Astrocyte (in vitro differentiated cells and primary cell): Measurements from ENCODE around the gene PDCD2. TPM values are rescaled to one million over a fixed set of nuclear protein-coding genes. Genes with fewer than 3 reads are reported as not detected.

ENCODE experiments used
- DNase-seq: peaks from one replicate; pipeline ENCODE4 v3.0.0-alpha.2; 2010; ENCODE audit warnings: low read depth
- FAIRE-seq: peaks from 2 replicates; lab custom pipeline; 2011; peaks lifted over from hg19 to GRCh38; lab: Jason Lieb, UNC
- H2AFZ ChIP-seq: 2 replicates; pipeline ENCODE4 v1.6.0; 2012; ENCODE audit warnings: low read depth, low read length, inconsistent platforms
- H3K27ac ChIP-seq: 2 replicates; pipeline ENCODE4 v1.5.1; 2011; ENCODE audit warnings: low read depth, low read length, inconsistent platforms
- H3K27me3 ChIP-seq: 2 replicates; pipeline ENCODE4 v1.6.0; 2011; ENCODE audit warnings: low read length, inconsistent platforms; ENCODE audit not compliant: insufficient read depth
- H3K36me3 ChIP-seq: 2 replicates; pipeline ENCODE4 v1.5.1; 2011; ENCODE audit warnings: low read length, inconsistent platforms; ENCODE audit not compliant: insufficient read depth
- H3K4me1 ChIP-seq: 2 replicates; pipeline ENCODE4 v1.5.1; 2011; ENCODE audit warnings: low read length, inconsistent platforms; ENCODE audit not compliant: insufficient read depth
- H3K4me2 ChIP-seq: 2 replicates; pipeline ENCODE4 v1.6.0; 2012; ENCODE audit warnings: low read length, inconsistent platforms
- H3K4me3 ChIP-seq: 2 replicates; pipeline ENCODE4 v1.5.1; 2011; ENCODE audit warnings: low read depth, mild to moderate bottlenecking, low read length, inconsistent platforms; ENCODE audit not compliant: insufficient read depth
- H3K79me2 ChIP-seq: 2 replicates; pipeline ENCODE4 v1.6.0; 2012; ENCODE audit warnings: mild to moderate bottlenecking, low read length, inconsistent platforms; ENCODE audit not compliant: insufficient read depth
- H3K9ac ChIP-seq: 2 replicates; pipeline ENCODE4 v1.6.0; 2012; ENCODE audit warnings: mild to moderate bottlenecking, low read length, inconsistent platforms
- H3K9me3 ChIP-seq: 2 replicates; pipeline ENCODE4 v1.5.1; 2012; ENCODE audit warnings: low read depth, mild to moderate bottlenecking, low read length, inconsistent platforms; ENCODE audit not compliant: insufficient read depth
- H4K20me1 ChIP-seq: 2 replicates; pipeline ENCODE4 v1.6.0; 2012; ENCODE audit warnings: low read length, inconsistent platforms; ENCODE audit not compliant: insufficient read depth
- H3K27ac Mint-ChIP-seq: one replicate; pipeline ENCODE4 v1.8.0; 2021; ENCODE audit warnings: mild to moderate bottlenecking, mixed read lengths; ENCODE audit not compliant: unreplicated experiment
- H3K27me3 Mint-ChIP-seq: one replicate; pipeline ENCODE4 v1.8.0; 2021; ENCODE audit warnings: low read depth, mixed read lengths; ENCODE audit not compliant: unreplicated experiment
- H3K36me3 Mint-ChIP-seq: one replicate; pipeline ENCODE4 v1.8.0; 2021; ENCODE audit warnings: low read depth, mixed read lengths; ENCODE audit not compliant: unreplicated experiment
- H3K4me1 Mint-ChIP-seq: one replicate; pipeline ENCODE4 v1.8.0; 2021; ENCODE audit warnings: low read depth, mixed read lengths; ENCODE audit not compliant: unreplicated experiment
- H3K4me3 Mint-ChIP-seq: one replicate; pipeline ENCODE4 v1.8.0; 2021; ENCODE audit warnings: mild to moderate bottlenecking, moderate library complexity, mixed read lengths; ENCODE audit not compliant: unreplicated experiment
- H3K9me3 Mint-ChIP-seq: one replicate; pipeline ENCODE4 v1.8.0; 2021; ENCODE audit warnings: mild to moderate bottlenecking, mixed read lengths; ENCODE audit not compliant: unreplicated experiment
- EZH2 ChIP-seq: IDR thresholded peaks from 2 replicates; pipeline ENCODE4 v1.6.1; 2012; ENCODE audit warnings: mild to moderate bottlenecking, low read length, inconsistent platforms; ENCODE audit not compliant: insufficient read depth
- total RNA-seq: library from RNA; stranded (reverse); gene quantifications from 2 replicates; pipeline ENCODE4 v1.2.1, GENCODE V29; 2021
- TF ChIP-seq, protein P1 (sequence below): IDR thresholded peaks from 2 replicates; pipeline ENCODE4 v1.5.1; 2011; ENCODE audit warnings: low read depth, mild to moderate bottlenecking, inconsistent platforms, low read length, moderate library complexity; ENCODE audit not compliant: insufficient read depth

PDCD2 gene
- total RNA-seq, 1 donor from 2014 or later = 68.4 TPM

DNA sequence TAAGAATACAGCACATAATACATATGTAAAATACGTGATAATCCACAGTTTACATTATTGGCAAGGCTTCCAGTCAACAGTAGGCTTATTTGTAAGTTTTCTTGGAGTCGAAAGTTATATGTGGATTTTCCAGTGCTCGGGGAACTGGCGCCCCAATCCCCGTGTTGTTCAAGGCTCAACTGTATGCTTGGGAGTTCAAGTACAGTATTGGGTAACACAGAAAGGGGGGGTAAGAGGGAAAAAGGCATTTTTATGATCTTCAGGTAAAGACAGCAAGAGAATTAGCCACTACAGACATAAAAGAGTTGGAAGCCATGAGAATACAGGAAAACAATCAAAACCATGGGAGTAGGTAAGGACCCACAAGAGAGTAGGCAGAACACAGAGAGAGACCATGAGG, 47.8 kb downstream of the PDCD2 start:
- no peak for FAIRE-seq

DNA sequence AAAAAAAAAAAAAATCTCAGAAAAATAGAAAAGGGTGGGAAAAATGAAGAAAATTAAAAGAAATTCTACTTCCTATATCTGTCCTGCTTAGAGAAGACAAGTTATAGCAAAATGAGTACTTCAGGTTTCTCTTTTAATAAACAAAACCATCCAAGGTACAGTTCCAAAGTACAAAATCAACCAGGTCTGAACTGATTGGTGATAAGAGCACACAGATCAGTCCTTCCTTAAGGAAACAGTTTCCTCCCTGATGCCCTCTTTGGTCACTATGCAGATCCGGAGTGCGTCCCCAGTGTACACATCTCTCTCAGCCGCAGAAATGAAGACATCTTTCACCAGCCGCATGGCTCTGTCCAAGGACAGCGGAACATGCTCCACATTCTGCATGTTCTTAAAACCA, 49.4 kb downstream of the PDCD2 start:
- Histone ChIP-seq H3K27me3 (no peaks in the 10 kb centered on the region), H3K9me3 (no peaks in the 10 kb centered on the region), H3K4me2 (no peak overlapping the region), H3K4me1 (no peaks in the 10 kb centered on the region), H3K9ac (no peak overlapping the region), H2AFZ (no peak overlapping the region), H3K36me3 (peaks cover 54% of the 10 kb centered on the region), H3K27ac (no peak overlapping the region), H3K4me3 (no peak overlapping the region), H3K79me2 (peaks cover 26% of the 10 kb centered on the region), H4K20me1 (peaks cover 48% of the 10 kb centered on the region)
- no peaks in the 10 kb centered on the region for H3K9me3 Mint-ChIP-seq
- H3K27ac Mint-ChIP-seq = no peak overlapping the region
- DNase-seq = no peak
- H3K36me3 Mint-ChIP-seq = peaks cover 9% of the 10 kb centered on the region
- FAIRE-seq = no peak
- TF ChIP-seq, protein P1, sequence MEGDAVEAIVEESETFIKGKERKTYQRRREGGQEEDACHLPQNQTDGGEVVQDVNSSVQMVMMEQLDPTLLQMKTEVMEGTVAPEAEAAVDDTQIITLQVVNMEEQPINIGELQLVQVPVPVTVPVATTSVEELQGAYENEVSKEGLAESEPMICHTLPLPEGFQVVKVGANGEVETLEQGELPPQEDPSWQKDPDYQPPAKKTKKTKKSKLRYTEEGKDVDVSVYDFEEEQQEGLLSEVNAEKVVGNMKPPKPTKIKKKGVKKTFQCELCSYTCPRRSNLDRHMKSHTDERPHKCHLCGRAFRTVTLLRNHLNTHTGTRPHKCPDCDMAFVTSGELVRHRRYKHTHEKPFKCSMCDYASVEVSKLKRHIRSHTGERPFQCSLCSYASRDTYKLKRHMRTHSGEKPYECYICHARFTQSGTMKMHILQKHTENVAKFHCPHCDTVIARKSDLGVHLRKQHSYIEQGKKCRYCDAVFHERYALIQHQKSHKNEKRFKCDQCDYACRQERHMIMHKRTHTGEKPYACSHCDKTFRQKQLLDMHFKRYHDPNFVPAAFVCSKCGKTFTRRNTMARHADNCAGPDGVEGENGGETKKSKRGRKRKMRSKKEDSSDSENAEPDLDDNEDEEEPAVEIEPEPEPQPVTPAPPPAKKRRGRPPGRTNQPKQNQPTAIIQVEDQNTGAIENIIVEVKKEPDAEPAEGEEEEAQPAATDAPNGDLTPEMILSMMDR = no peak
- no peak for TF ChIP-seq EZH2
- H3K4me1 Mint-ChIP-seq = peaks cover 7% of the 10 kb centered on the region
- H3K4me3 Mint-ChIP-seq = no peak overlapping the region
- H3K27me3 Mint-ChIP-seq = no peaks in the 10 kb centered on the region

More for the DNA sequence above, 47.8 kb downstream of the PDCD2 start:
- H4K20me1 ChIP-seq = peaks cover 65% of the 10 kb centered on the region
- no peak for TF ChIP-seq EZH2
- TF ChIP-seq, protein P1 = no peak
- Mint-ChIP-seq H3K27me3 (no peaks in the 10 kb centered on the region), H3K27ac (no peak overlapping the region), H3K4me1 (peaks cover 5% of the 10 kb centered on the region), H3K36me3 (peaks cover 11% of the 10 kb centered on the region), H3K9me3 (no peaks in the 10 kb centered on the region), H3K4me3 (no peak overlapping the region)
- H2AFZ ChIP-seq = no peak overlapping the region
- H3K4me2 ChIP-seq = no peak overlapping the region
- H3K79me2 ChIP-seq = peaks cover 43% of the 10 kb centered on the region
- H3K4me1 ChIP-seq = no peaks in the 10 kb centered on the region
- peaks cover 69% of the 10 kb centered on the region for H3K36me3 ChIP-seq
- no peak overlapping the region for H3K9ac ChIP-seq
- no peak overlapping the region for H3K27ac ChIP-seq
- no peaks in the 10 kb centered on the region for H3K9me3 ChIP-seq
- H3K4me3 ChIP-seq = no peak overlapping the region
- no peaks in the 10 kb centered on the region for H3K27me3 ChIP-seq
- no peak for DNase-seq

DNA sequence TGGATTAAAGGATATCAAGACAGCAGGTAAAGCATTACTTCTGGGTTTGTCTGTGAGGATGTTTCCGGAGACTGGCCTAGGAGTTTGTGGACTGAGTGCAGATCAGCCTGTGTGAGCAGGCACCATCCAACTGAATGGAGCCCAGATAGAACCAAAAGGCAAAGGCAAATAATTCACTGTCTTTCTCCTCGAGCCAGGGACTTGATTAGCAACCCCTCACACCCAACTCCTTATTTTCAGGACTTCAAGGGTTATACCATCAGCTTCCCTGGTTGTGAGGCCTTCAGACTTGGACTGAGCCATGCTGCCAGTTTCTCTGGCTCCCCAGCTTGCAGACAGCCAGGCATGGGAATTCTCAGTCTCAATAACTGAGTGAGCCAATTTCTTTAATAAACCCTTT, 50.6 kb downstream of the PDCD2 start:
- H3K27ac Mint-ChIP-seq = no peak overlapping the region
- FAIRE-seq = no peak
- H3K36me3 ChIP-seq = peaks cover 45% of the 10 kb centered on the region
- peaks cover 9% of the 10 kb centered on the region for H3K36me3 Mint-ChIP-seq
- H3K4me2 ChIP-seq = no peak overlapping the region
- no peaks in the 10 kb centered on the region for H3K9me3 ChIP-seq
- H3K27me3 Mint-ChIP-seq = no peaks in the 10 kb centered on the region
- H3K27ac ChIP-seq = no peak overlapping the region
- DNase-seq = no peak
- no peaks in the 10 kb centered on the region for H3K4me1 ChIP-seq
- H3K4me3 ChIP-seq = no peak overlapping the region
- H3K4me3 Mint-ChIP-seq = no peak overlapping the region
- peaks cover 9% of the 10 kb centered on the region for H3K4me1 Mint-ChIP-seq
- TF ChIP-seq, protein P1 = no peak
- TF ChIP-seq EZH2 = no peak
- no peaks in the 10 kb centered on the region for H3K27me3 ChIP-seq
- no peak overlapping the region for H3K9ac ChIP-seq
- H3K9me3 Mint-ChIP-seq = no peaks in the 10 kb centered on the region
- peaks cover 14% of the 10 kb centered on the region for H3K79me2 ChIP-seq
- peaks cover 37% of the 10 kb centered on the region for H4K20me1 ChIP-seq
- no peak overlapping the region for H2AFZ ChIP-seq
